ENCODE results near the gene CCS.

DNA sequence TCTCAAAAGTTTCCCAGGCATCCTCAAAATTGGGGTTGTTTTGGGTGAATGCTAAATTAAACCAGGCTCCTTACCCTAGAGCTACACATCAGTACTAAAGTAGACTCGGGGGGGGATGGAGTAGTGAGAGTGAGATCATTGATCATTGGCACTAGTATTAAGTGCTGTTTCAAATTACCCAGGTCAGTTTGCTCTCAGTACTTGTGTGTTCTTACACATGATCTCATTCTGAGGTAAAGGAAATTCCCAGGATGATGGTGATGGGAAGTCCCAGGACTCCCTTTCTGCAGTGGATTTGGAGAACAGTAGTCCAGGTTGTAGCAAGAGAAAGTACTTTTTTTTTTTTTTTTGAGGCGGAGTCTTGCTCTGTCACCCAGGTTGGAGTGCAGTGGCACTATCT, 58.0 kb downstream of the CCS start:
- TF ChIP-seq, protein P1, sequence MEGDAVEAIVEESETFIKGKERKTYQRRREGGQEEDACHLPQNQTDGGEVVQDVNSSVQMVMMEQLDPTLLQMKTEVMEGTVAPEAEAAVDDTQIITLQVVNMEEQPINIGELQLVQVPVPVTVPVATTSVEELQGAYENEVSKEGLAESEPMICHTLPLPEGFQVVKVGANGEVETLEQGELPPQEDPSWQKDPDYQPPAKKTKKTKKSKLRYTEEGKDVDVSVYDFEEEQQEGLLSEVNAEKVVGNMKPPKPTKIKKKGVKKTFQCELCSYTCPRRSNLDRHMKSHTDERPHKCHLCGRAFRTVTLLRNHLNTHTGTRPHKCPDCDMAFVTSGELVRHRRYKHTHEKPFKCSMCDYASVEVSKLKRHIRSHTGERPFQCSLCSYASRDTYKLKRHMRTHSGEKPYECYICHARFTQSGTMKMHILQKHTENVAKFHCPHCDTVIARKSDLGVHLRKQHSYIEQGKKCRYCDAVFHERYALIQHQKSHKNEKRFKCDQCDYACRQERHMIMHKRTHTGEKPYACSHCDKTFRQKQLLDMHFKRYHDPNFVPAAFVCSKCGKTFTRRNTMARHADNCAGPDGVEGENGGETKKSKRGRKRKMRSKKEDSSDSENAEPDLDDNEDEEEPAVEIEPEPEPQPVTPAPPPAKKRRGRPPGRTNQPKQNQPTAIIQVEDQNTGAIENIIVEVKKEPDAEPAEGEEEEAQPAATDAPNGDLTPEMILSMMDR (IDR thresholded peaks at IDR 0.05): no peak
- TF ChIP-seq POLR2A (IDR thresholded peaks at IDR 0.05; ENCODE audit: low read depth) (no peak), POLR2AphosphoS5 (IDR thresholded peaks at IDR 0.05) (no peak), EP300 (IDR thresholded peaks at IDR 0.05) (no peak)

All from esophagus muscularis mucosa (tissue), 4 donors.